ENCODE results near the gene SLC25A30. TPM values are rescaled to one million over a fixed set of nuclear protein-coding genes. Genes with fewer than 3 reads are reported as not detected.

Gene SLC25A30
- total RNA-seq, 1 donor from 2014 or later: 6.8 TPM

DNA sequence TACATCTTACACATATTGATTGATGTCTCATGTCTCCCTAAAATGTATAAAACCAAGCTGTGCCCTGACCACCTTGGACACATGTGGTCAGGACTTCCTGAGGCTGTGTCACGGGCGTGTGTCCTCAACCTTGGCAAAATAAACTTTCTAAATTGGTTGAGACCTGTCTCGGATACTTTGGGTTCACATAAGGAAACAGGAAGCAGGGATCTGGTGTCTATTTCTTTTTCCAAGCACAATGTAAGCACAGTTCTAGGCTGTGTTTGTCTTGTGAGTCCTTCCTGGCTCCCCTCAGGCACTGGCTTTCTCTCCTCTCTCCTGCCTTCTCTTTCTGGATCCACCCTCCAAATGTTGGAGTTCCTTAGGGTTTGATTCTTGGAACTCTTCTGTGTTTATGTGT is 49.6 kb downstream of the SLC25A30 start:
- DNase-seq (ENCODE audit: low spot score): no peak
- H3K9ac ChIP-seq: no peak overlapping the region
- no peak overlapping the region for H3K4me2 ChIP-seq
- H3K4me1 Mint-ChIP-seq: peaks cover 21% of the 10 kb centered on the region
- peaks cover 6% of the 10 kb centered on the region for H3K9me3 Mint-ChIP-seq
- H4K20me1 ChIP-seq (ENCODE audit: low read depth): no peaks in the 10 kb centered on the region
- no peak overlapping the region for H3K27ac Mint-ChIP-seq
- no peaks in the 10 kb centered on the region for H3K36me3 ChIP-seq
- H3K4me1 ChIP-seq: peaks cover 5% of the 10 kb centered on the region
- H3K36me3 Mint-ChIP-seq: peaks cover 23% of the 10 kb centered on the region
- peaks cover 7% of the 10 kb centered on the region for H3K27me3 Mint-ChIP-seq (ENCODE audit: insufficient read depth, low read depth)
- no peak overlapping the region for H3K27ac ChIP-seq
- no peaks in the 10 kb centered on the region for H3F3A ChIP-seq (ENCODE audit: low read depth)
- no peaks in the 10 kb centered on the region for H3K79me2 ChIP-seq (ENCODE audit: low read depth)
- TF ChIP-seq EZH2 (IDR thresholded peaks at IDR 0.05) (no peak), CTCF (IDR thresholded peaks at IDR 0.05) (no peak), EZH2phosphoT487 (IDR thresholded peaks at IDR 0.05) (no peak)
- no peak overlapping the region for H3K4me3 Mint-ChIP-seq
- no peak overlapping the region for H2AFZ ChIP-seq (replicated peaks)
- no peaks in the 10 kb centered on the region for H3K27me3 ChIP-seq
- H3K4me3 ChIP-seq: no peak overlapping the region
- H3K9me3 ChIP-seq (ENCODE audit: low read depth): no peaks in the 10 kb centered on the region

GRCh38 chr13:45368005-45368404 is 50.2 kb downstream of the SLC25A30 start:
- DNase-seq (ENCODE audit: low spot score): no peak
- no peak overlapping the region for H3K4me3 Mint-ChIP-seq
- H3K36me3 Mint-ChIP-seq: peaks cover 23% of the 10 kb centered on the region
- H3K27ac Mint-ChIP-seq: no peak overlapping the region
- Histone ChIP-seq H3K4me1 (peaks cover 5% of the 10 kb centered on the region), H3K36me3 (no peaks in the 10 kb centered on the region), H4K20me1 (ENCODE audit: low read depth) (no peaks in the 10 kb centered on the region), H3K9ac (no peak overlapping the region), H3K27me3 (no peaks in the 10 kb centered on the region), H3K79me2 (ENCODE audit: low read depth) (no peaks in the 10 kb centered on the region), H3K4me2 (no peak overlapping the region), H3K27ac (no peak overlapping the region), H3K4me3 (no peak overlapping the region), H3K9me3 (ENCODE audit: low read depth) (no peaks in the 10 kb centered on the region), H3F3A (ENCODE audit: low read depth) (no peaks in the 10 kb centered on the region), H2AFZ (replicated peaks) (no peak overlapping the region)
- peaks cover 8% of the 10 kb centered on the region for H3K9me3 Mint-ChIP-seq
- peaks cover 16% of the 10 kb centered on the region for H3K4me1 Mint-ChIP-seq
- TF ChIP-seq EZH2phosphoT487 (IDR thresholded peaks at IDR 0.05): no peak
- TF ChIP-seq EZH2 (IDR thresholded peaks at IDR 0.05): no peak
- no peak for TF ChIP-seq CTCF (IDR thresholded peaks at IDR 0.05)
- H3K27me3 Mint-ChIP-seq (ENCODE audit: insufficient read depth, low read depth): peaks cover 7% of the 10 kb centered on the region

DNA sequence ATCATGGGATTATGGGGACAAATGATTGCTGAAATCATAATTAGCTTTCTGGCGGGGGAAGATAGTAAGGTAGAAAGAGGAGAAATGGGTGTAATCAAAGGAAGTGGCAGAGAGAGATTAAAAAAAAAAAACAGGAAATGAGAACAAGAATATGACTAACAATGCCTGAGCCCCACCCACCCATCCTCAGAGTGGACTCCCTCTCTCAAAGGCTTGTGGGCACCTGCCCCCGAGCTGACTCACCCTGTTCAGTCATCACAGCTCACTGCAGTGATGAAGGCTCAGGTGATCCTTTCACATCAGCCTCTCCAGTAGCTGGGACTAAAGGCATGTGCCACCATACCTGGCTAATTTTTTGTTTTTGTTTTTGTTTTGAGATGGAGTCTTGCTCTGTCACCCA is 50.8 kb downstream of the SLC25A30 start:
- DNase-seq (ENCODE audit: low spot score): no peak
- Histone ChIP-seq H3F3A (ENCODE audit: low read depth) (no peaks in the 10 kb centered on the region), H3K36me3 (no peaks in the 10 kb centered on the region), H3K9ac (no peak overlapping the region), H2AFZ (replicated peaks) (no peak overlapping the region), H3K79me2 (ENCODE audit: low read depth) (no peaks in the 10 kb centered on the region), H4K20me1 (ENCODE audit: low read depth) (no peaks in the 10 kb centered on the region), H3K9me3 (ENCODE audit: low read depth) (no peaks in the 10 kb centered on the region), H3K4me3 (no peak overlapping the region), H3K4me2 (no peak overlapping the region), H3K4me1 (no peaks in the 10 kb centered on the region), H3K27ac (no peak overlapping the region), H3K27me3 (no peaks in the 10 kb centered on the region)
- H3K9me3 Mint-ChIP-seq: peaks cover 8% of the 10 kb centered on the region
- TF ChIP-seq EZH2phosphoT487 (IDR thresholded peaks at IDR 0.05): no peak
- no peak for TF ChIP-seq CTCF (IDR thresholded peaks at IDR 0.05)
- no peak for TF ChIP-seq EZH2 (IDR thresholded peaks at IDR 0.05)
- no peak overlapping the region for H3K27ac Mint-ChIP-seq
- H3K4me1 Mint-ChIP-seq: peaks cover 10% of the 10 kb centered on the region
- H3K27me3 Mint-ChIP-seq (ENCODE audit: insufficient read depth, low read depth): peaks cover 4% of the 10 kb centered on the region
- H3K36me3 Mint-ChIP-seq: peaks cover 28% of the 10 kb centered on the region
- no peak overlapping the region for H3K4me3 Mint-ChIP-seq

DNA sequence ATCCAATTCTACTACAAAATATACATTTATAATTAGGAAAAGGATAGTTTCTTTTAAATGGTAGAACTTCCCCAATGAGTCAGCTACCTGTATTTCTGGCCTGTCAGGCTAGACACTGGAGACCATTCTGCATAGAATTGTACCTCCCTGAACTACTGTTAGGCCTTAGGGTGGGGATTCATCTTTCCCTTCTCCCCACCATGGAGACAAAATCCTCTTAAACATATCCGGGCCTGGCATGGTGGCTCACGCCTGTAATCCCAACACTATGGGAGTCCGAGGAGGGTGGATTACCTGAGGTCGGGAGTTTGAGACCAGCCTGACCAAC is 52.7 kb downstream of the SLC25A30 start:
- peaks cover 4% of the 10 kb centered on the region for H3K27me3 Mint-ChIP-seq (ENCODE audit: insufficient read depth, low read depth)
- Histone ChIP-seq H3K4me2 (no peak overlapping the region), H3K27me3 (no peaks in the 10 kb centered on the region), H3K9ac (no peak overlapping the region), H3K79me2 (ENCODE audit: low read depth) (no peaks in the 10 kb centered on the region), H3K4me3 (no peak overlapping the region), H3F3A (ENCODE audit: low read depth) (no peaks in the 10 kb centered on the region), H3K4me1 (no peaks in the 10 kb centered on the region), H3K36me3 (no peaks in the 10 kb centered on the region), H3K9me3 (ENCODE audit: low read depth) (no peaks in the 10 kb centered on the region), H3K27ac (no peak overlapping the region), H2AFZ (replicated peaks) (no peak overlapping the region), H4K20me1 (ENCODE audit: low read depth) (no peaks in the 10 kb centered on the region)
- no peak for DNase-seq (ENCODE audit: low spot score)
- H3K4me1 Mint-ChIP-seq: no peaks in the 10 kb centered on the region
- H3K36me3 Mint-ChIP-seq: peaks cover 35% of the 10 kb centered on the region
- no peak overlapping the region for H3K27ac Mint-ChIP-seq
- no peak overlapping the region for H3K4me3 Mint-ChIP-seq
- peaks cover 11% of the 10 kb centered on the region for H3K9me3 Mint-ChIP-seq
- TF ChIP-seq EZH2phosphoT487 (IDR thresholded peaks at IDR 0.05) (no peak), CTCF (IDR thresholded peaks at IDR 0.05) (no peak), EZH2 (IDR thresholded peaks at IDR 0.05) (no peak)
